ENCODE results near the gene PNMA8A.

- TF ChIP-seq CTCF (conservative IDR thresholded peaks at IDR 0.05 in 1 of 2, IDR thresholded peaks at IDR 0.05 in 1 of 2; ENCODE audit: extremely low read depth in 1 of 2, insufficient read depth in 1 of 2, low read depth in 1 of 2, low read length in 2 of 2) (no peak), EZH2 (IDR thresholded peaks at IDR 0.05; ENCODE audit: borderline replicate concordance, low read length) (no peak)
Observed at GRCh38 chr19:46484656-46485055, 13.3 kb upstream of the PNMA8A start.

Measured in mammary epithelial cell (primary cell).